DMS114 treated with DMSO at 0.1 percent for 48 hours (cell line): ENCODE measurements around the gene CRY2.
A peak's percentile ranks its signal among the peaks of the same experiment; 100 is the strongest.
"Not testable (repeated sequence)": the region's sequence is repeated elsewhere in the genome, so short reads cannot be mapped to it uniquely, and the experiment has no call there.

Source experiments
- DNase-seq: peaks from one replicate; lab custom pipeline; 2025; ENCODE audit not compliant: unreplicated experiment; lab: John Stamatoyannopoulos, UW

The CRY2 gene

DNA sequence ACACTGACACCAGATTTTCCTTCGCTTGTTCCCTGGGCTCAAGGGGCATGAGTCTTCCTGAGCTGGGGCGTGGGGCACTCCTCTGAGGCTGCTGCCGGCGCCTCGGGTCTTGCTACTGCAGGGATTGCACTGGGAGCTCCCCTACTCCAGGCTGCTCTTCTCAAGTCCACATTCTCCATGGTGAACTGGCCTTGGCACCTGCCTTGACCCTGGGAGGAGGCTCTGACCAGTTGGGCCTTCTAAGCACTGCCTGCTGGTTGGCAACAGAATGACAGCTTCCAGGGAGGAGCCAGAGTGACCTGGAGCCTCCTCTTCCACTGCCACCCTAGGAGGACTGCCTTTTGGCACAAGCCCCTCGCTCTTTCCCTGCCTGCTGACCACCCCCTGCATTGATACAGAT is 50.3 kb downstream of the CRY2 start:
- DNase-seq = no peak

DNA sequence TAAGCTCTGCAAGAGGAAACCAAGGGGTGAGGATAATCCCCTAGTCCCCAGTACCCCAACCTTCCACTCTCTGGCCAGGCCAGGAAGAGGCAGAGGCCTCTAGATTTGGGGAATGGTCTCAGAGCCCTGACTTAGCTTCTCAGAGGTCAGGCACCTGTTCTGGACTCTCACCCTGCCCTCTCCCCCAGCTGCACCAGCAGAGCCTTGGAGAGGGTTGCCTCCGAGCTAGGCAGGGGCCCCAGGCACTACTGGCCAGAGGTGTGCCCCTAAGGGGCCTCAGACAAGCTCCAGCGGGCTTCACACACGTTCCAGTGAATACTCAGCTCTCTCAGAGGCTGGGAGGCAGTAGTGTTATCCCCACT is 51.8 kb downstream of the CRY2 start:
- DNase-seq = no peak

DNA sequence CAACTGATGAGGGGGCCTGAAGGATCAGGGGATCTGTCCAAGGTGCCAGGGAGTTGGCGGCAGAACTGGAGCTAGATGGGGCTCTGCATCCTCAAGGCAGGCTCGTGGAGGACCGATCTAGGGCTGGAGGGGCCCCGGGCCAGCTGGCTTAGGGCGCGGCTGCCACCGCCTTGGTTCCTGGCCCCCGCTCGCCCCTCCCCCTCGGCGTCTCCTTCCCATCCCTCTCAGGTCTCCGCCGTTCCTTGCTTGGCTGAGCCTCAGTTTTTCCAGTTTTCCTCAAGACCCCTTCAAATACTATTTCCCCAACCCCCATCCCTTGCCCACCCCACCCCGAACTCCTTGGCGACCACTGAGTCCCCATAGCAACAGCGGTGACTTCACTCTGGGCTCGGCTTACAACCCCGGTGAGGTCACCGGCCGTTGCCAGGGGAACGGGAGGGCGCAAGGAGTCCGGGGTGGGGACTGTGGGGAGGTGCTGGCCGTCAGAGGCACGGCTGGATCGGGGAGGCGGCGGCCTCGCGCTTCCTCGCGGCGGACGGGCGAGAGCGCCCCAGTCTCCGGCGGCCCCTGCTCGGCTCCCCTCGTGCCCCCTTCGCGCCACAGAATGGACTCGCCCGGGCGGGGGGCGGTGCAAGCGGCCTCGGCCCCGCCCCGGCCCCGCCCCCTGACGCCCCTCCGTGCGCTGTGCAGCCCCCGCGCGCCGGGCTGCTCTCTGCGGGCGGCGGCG is 52.3 kb downstream of the CRY2 start:
- peak; percentile 50 for DNase-seq

DNA sequence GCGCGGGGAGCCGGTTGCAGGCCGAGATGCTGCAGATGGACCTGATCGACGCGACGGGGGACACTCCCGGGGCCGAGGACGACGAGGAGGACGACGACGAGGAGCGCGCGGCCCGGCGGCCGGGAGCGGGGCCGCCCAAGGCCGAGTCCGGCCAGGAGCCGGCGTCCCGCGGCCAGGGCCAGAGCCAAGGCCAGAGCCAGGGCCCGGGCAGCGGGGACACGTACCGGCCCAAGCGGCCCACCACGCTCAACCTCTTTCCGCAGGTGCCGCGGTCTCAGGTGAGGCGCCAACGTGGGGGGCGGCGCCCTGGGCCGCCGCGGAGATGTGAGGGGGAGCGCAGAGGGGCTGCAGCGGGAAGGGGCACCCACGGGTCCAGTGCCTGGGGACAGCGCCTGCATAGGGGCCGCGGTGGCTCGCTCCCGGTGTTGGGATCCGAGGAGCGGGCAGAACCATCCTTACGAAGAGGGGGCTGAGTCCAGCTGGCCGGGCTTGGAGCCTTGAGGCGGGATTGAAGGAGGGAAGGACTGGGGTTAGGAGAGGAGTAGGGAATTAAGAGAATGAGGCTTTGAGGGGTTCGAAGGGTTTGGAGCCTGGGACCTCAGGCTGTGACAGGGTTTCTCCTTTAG is 53.0 kb downstream of the CRY2 start:
- not testable (repeated sequence) for DNase-seq

DNA sequence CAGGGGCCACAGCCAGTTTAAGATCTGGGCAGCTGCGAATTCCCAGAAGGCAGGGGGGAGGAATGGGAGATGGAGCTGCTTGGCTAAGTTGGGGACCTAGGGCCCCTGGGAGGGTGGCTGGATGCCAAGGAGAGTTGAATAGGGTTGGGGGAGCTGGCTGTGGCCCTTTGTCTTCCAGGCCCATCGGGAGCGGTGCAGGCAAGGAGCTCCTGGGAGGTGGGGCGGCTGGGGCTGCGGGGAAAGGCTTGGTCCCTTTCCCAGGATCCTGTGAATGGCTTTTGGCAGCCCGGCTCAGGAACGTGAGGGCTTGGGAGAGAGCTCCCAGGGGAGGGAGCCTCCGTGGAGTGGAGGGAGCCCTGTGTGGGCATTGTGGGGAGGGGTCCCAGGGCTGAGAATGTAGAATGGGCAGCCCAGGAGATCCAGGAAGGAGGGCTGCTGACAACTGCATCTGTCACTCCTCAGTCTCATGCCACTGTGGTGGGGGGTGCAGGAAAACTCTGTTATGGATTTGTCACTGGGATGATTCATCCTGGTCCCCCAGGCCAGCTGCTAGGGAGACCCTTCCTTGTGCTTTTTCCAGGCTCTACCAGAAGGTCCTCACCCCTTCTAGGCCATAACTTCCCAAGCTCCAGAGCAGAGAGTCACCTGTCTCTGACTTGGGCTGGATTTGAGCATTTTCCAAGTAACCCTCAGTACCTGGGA is 53.8 kb downstream of the CRY2 start:
- no peak for DNase-seq

DNA sequence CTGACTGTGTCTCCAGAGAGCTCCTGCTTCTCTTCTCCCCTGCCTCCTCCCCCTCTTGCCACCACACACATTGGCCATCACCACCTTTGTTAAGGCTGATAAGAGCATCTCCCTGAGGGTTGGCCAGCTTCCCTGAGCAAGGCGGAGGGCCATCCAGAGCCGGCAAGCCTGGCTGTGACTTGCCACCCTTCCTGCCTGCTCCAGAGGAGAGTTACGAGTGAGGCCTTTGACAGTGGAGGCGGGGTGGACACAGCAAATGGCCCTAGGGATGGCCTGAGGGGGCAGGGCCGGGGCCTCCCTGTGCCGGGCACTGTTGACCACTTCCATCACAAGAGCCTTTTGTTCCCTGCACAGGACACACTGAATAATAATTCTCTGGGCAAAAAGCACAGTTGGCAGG is 54.4 kb downstream of the CRY2 start:
- no peak for DNase-seq

DNA sequence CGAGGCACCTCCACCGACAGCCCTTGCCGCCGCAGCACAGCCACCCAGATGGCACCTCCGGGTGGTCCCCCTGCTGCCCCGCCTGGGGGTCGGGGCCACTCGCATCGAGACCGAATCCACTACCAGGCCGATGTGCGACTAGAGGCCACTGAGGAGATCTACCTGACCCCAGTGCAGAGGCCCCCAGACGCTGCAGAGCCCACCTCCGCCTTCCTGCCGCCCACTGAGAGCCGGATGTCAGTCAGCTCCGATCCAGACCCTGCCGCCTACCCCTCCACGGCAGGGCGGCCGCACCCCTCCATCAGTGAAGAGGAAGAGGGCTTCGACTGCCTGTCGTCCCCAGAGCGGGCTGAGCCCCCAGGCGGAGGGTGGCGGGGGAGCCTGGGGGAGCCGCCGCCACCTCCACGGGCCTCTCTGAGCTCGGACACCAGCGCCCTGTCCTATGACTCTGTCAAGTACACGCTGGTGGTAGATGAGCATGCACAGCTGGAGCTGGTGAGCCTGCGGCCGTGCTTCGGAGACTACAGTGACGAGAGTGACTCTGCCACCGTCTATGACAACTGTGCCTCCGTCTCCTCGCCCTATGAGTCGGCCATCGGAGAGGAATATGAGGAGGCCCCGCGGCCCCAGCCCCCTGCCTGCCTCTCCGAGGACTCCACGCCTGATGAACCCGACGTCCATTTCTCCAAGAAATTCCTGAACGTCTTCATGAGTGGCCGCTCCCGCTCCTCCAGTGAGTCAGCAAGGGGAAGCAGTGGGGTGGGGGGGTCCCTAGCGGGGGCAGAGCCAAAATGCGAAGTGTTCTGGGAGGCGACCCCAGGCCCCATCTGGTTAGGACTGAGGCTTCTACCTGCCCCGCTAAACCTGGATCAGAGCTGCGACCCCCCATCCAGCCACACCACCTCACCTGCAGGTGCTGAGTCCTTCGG is 55.4 kb downstream of the CRY2 start:
- DNase-seq = no peak

DNA sequence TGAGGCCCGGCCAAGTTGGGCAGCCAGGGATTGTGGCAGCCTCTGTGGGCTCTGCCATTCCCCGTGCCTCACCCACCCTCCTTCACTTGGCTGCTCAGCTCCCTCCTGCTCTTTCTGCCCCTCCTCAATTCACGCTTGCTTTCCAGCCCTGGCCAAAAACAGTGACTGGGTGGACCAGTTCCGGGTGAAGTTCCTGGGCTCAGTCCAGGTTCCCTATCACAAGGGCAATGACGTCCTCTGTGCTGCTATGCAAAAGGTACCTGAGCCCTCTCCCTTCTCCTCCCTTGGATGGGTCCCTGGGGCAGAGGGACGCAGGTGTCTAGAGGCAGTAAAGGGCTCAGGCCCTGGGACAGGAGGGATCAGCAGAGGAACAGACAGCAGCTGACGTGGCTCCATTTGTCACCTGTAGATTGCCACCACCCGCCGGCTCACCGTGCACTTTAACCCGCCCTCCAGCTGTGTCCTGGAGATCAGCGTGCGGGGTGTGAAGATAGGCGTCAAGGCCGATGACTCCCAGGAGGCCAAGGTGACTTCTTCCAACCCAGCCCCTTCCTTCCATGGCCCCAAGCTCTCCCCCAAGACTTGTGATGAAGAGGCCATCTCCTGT is 57.1 kb downstream of the CRY2 start:
- DNase-seq = no peak

DNA sequence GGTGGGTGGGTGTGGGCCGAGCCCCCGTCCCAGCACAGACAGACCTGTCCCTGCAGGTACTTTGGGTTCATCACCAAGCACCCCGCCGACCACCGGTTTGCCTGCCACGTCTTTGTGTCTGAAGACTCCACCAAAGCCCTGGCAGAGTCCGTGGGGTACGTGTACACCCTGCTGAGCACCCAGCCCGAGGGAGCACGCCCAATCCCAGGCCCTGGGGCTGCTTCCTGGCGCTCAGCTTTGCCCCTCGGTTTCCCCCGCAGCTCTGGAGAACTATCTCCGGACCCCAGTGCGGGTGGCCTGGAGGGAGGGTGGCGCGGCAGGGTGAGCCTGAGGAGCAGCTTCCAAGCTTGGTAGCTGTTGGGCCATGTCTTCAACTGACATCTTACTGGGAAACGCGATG is 57.8 kb downstream of the CRY2 start:
- DNase-seq = no peak

DNA sequence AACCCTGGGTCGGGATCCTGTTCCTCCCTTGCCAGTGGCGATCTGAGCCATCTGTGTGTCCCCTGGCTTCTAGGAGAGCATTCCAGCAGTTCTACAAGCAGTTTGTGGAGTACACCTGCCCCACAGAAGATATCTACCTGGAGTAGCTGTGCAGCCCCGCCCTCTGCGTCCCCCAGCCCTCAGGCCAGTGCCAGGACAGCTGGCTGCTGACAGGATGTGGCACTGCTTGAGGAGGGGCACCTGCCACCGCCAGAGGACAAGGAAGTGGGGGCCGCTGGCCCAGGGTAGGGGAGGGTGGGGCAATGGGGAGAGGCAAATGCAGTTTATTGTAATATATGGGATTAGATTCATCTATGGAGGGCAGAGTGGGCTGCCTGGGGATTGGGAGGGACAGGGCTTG is 58.3 kb downstream of the CRY2 start:
- not testable (repeated sequence) for DNase-seq

DNA sequence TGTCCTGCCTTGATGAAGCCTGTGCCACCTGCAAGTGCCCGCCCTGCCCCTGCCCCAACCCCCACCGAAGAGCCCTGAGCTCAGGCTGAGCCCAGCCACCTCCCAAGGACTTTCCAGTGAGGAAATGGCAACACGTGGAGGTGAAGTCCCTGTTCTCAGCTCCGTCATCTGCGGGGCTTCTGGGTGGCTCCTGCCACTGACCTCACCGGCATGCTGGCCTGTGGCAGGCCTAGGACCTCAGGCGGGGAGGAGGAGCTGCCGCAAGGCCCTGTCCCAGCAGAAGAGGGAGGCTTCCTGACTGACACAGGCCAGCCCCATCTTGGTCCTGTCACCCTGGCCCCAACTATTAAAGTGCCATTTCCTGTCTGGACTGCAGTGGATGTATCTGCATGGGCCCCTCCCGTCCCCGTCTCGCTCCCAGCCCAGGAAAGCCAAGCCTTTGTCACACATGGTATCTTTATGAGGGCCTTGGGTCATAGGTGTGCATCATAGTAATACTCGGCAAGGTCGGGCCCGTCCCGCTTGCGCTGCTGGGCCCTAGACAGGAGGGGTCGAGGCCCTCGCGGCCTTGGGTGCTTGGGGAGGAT is 58.9 kb downstream of the CRY2 start:
- DNase-seq = no peak

DNA sequence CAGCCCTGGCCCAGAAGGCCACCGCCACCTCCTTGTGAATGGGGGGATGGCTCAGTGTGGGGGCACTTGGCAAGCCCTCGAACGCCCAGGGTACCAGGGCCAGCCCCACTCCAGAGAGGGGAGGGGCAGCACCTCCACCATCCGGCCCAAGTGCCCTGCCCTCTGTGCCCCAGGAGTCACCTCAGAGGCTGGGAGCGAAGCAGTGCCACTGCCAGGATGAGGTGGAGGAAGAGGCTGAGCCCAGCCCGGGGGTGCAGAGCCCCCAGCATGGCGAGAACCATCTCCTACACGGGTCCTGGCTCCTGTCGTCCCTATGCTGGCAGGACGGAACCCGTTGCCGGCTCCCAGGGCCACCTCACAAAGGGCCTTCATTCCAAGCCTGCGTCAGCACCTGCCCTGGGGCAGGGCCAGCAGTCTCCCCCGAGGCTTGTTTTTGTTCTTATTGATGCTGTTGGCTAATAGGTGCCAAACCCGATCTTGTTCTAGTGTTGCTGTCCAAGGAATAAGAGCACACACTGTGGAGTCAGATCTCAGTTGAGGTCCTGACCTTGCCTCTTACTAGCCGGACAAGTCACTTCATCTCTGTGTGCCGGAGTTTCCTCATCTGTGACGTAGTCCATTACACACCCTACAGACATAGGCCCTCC is 59.8 kb downstream of the CRY2 start, which contains the start of gene FREY1:
FREY1 (minus strand) TSS at position 307 of the 647 bp plus-strand sequence; CDS start at position 281, 26 bp downstream.
- DNase-seq = no peak

DNA sequence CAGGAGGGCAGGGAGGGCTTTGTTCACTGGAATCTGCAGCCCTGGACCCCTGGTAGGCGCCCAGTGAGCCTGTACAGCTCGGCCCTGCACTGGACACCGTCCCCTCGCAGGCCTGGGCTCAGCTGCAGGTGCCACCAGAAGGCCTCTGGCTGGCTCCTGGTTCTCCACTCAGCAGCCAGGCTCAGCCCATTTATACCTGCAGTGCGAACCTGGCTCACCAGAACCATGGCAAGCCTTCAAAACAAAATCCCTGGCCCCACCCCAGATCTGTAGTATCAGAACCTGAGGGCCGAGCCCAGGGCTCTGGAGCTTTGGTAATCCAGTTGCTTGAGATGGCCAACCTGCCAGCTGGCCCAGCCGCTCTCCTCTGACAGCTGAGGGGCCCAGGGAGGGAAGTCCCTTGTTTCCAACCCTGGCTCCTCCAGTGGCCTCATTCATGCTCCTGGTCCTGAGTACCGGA is 60.7 kb downstream of the CRY2 start:
- no peak for DNase-seq

DNA sequence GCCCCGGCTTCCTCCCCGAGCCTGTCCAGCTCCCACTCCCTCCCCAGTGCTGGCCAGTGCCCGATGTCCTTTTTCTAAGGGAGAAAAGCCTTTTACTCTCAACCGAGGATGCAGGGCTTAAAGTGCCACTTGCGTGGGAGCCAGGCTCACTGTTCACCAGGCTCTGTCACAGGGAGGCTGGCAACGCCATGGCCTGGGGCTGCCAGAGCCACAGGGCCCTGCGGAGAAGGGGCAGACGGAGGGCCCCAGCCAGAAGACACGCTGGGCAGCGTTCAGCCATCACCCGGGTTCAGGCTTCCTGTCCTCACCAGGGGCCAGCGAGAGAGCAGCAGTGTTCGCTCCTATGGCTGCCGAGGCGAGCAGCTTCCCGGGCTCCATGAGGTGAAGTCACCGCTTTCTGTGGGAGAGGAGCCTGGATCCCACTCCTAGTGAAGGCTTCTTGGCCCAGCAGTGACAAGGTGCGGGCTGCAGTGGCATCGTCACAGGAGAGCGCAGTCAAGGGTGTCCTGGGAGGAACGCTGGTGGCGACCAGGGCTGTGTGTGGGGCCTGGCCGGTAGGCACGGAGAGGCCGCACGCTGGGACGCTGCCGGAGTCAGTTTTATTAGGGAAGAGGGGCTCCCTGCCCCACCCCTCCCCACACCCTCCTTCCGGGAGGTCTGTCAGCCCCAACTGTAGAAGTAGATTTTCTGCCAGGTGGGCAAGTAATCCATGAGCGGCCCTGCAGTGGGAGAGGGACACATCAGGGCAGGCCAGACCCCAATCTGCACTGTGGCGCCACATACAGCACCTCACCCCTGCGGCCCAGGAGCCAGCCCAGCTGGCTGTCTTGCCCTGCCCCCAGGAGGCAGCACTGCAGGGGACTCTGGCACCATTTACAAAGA is 62.6 kb downstream of the CRY2 start:
- no peak for DNase-seq

DNA sequence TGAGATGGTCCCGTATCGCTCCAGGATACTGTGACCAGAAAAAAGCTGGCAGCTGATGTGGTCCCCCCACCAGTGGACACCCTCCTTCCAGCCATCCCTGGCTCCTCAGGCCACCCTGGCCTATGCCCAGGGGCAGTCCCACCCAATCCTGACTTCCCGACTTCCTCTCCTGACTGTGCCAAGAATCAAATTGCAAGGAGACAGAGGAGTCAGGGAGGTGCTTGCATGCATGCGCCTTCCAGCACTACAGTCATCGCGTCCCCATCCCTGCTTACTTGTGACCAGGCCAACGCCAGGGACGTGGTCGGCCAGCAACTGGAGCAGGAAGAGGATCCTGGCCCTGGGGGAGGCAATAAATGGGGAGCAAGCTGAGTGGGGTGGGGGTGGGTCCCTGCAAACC is 63.3 kb downstream of the CRY2 start:
- no peak for DNase-seq

DNA sequence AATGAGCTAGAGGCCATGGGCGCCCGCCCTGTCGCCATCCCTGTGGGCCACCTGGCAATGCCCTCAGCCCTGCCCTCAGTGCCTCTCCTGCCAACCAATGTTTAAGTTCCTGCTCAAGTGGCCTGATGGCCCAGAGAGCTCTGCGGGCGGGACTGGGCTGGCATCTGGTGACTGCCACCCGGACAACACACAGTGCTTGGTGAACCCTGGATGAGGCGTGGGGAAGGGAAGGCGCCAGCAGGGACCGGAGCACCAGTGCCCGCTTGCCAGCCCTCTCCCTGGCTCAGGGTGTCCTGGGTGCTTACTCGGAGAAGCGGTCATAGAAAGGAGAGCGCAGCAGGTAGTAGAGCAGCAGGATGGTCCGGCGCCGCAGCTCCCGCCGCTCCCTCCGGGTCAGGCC is 66.2 kb downstream of the CRY2 start:
- no peak for DNase-seq

DNA sequence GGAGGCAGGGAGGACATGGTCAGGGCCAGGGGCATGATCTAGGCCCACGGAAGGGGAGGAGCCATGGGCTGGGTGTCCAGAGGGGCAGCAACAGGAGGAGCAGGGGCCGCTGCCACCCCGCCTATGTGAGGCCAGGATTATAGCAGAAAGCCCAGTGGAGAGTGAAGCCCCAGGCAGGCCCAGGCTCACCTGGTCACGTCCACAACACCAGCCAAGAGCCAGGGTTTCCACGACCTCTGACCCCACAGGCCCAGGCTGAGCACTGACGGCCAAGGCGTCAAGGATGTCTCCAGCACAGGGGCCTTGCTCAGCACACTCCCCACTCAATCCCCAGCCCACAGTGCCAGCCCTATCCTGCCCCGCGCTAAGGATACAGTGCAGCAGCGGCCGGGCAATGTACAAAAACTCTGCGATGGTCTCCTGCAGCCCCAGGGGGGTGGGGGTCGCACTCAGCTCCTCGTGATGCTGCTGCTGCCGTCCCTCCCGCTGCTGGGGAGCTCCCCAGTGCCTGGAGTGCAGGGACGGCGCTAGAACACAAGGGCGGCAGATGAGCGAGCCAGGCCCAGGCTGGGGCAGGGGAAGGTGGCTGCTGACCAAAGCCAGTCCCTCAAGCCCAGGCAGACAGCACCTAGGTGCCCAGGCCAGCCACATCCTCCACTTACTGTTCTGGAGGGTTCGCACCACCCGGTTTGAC is 66.8 kb downstream of the CRY2 start:
- no peak for DNase-seq

DNA sequence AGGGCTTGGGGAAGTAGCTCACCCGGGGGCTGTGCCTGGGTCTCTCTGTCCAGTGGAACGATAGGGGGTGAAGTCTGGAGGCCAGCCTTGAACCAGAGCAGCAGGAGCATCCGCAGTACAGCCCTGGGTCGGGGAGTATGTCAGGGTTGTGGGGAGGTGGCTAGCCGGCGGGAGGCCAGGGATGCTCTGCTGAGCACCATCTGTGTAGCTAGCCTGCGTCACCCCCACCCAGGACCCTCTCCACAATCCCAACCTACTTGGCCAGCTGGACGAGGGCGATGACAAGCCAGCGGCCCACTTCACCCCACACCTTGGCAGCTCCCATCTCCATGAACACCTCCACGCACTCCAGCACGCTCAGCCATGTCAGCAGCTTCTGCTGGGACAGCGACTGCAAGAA is 68.2 kb downstream of the CRY2 start:
- no peak for DNase-seq
